Activated CD8-positive, alpha-beta T cell treated with anti-CD3 and anti-CD28 coated beads for 36 hours (primary cell): ENCODE results near the gene RNF4. TPM values are rescaled to one million over a fixed set of nuclear protein-coding genes. Genes with fewer than 3 reads are reported as not detected.
A peak's percentile ranks its signal among the peaks of the same experiment; 100 is the strongest.

Experiments
- ATAC-seq: fragments of 200-7000 bp; cut with Tn5 transposase; one replicate; pipeline ENCODE4 v1.10.0; 2021; ENCODE audit warnings: mild to moderate bottlenecking, moderate library complexity
- CTCF ChIA-PET: fragments of 350-600 bp; sonication (Branson Sonifier 250); formaldehyde crosslinking; loops from one replicate; lab custom pipeline; 2021; ENCODE audit warnings: antibody characterized with exemption; lab: Charles Lee
- POLR2A ChIA-PET: fragments of 350-600 bp; sonication (Branson Sonifier 250); formaldehyde crosslinking; loops from one replicate; lab custom pipeline; 2021; ENCODE audit warnings: antibody characterized with exemption; lab: Charles Lee
- DNase-seq: peaks from one replicate; pipeline ENCODE4 v3.0.0-alpha.2; 2020
- H3K27ac Mint-ChIP-seq: one replicate; pipeline ENCODE4 v1.8.0; 2021; ENCODE audit warnings: mild to moderate bottlenecking, mixed read lengths
- H3K27me3 Mint-ChIP-seq: one replicate; pipeline ENCODE4 v1.8.0; 2021; ENCODE audit warnings: mixed read lengths
- H3K36me3 Mint-ChIP-seq: one replicate; pipeline ENCODE4 v1.8.0; 2021; ENCODE audit warnings: low read depth, mixed read lengths
- H3K4me1 Mint-ChIP-seq: one replicate; pipeline ENCODE4 v1.8.0; 2021; ENCODE audit warnings: low read depth, mixed read lengths
- H3K4me3 Mint-ChIP-seq: one replicate; pipeline ENCODE4 v1.8.0; 2021; ENCODE audit warnings: mild to moderate bottlenecking, moderate library complexity, mixed read lengths
- H3K9me3 Mint-ChIP-seq: one replicate; pipeline ENCODE4 v1.8.0; 2021; ENCODE audit warnings: mixed read lengths
- intact Hi-C: fragments of 100-400 bp; cut with micrococcal nuclease; formaldehyde crosslinking; loops from one replicate; pipeline ENCODE4 v1.10.0; 2022
- total RNA-seq, 2 experiments: library from RNA; stranded (reverse); gene quantifications; one replicate each; pipeline ENCODE4 v1.2.3, GENCODE V29; 2021
- TF ChIP-seq, protein P1 (sequence below): fragments of 200-600 bp; IDR thresholded peaks from one replicate; pipeline ENCODE4 v1.8.0; 2022; ENCODE audit warnings: antibody characterized with exemption, mild to moderate bottlenecking

The RNF4 gene
- total RNA-seq, 2 experiments from 2014 or later: 94.6 to 96.2 TPM

DNA sequence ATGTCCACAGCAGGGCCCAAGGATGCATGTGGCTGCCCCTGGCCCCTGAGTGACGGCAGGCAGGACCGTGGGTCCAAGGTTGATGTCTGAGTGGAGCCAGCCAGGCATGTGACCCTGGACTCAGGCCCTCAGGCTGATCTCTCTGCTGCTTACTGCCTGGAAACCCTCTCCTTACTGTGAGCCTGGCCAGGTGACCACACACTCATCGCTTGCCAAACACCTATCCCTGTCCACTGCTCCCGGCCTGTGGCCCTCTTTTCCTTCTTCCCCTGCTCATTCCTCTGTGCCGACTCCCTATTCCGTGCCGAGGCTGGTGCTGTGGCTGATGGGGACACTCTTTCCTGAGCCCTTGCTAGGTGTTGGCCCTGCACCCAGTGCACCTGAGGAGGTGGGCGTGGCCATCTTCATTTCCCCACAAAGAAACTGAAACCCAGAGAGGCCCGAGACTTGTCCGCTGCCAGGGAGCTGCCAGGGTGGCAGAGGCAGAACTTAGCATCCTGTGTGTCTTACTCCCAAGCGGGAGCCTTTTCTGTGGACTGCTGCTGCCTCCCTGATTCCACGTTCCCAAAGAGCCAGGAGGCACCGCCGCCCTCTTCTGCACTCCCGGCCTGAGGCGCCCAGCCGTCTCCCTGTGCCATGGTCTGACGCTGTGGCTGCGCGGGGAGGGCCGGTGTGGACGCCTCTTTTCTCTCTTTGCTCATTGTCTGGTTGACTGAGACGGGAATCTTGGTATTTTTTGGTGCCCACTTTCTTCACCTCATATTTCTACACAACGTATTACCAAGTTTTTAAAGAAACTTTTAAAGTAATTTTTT, 11.2 kb upstream of the RNF4 start:
- CTCF ChIA-PET: no interaction called here
- H3K9me3 Mint-ChIP-seq: no peaks in the 10 kb centered on the region
- DNase-seq (no peak), ATAC-seq (no peak)
- H3K36me3 Mint-ChIP-seq: no peaks in the 10 kb centered on the region
- peaks cover 4% of the 10 kb centered on the region for H3K4me1 Mint-ChIP-seq
- no peak overlapping the region for H3K27ac Mint-ChIP-seq
- peaks cover 2% of the 10 kb centered on the region for H3K27me3 Mint-ChIP-seq
- TF ChIP-seq, protein P1, sequence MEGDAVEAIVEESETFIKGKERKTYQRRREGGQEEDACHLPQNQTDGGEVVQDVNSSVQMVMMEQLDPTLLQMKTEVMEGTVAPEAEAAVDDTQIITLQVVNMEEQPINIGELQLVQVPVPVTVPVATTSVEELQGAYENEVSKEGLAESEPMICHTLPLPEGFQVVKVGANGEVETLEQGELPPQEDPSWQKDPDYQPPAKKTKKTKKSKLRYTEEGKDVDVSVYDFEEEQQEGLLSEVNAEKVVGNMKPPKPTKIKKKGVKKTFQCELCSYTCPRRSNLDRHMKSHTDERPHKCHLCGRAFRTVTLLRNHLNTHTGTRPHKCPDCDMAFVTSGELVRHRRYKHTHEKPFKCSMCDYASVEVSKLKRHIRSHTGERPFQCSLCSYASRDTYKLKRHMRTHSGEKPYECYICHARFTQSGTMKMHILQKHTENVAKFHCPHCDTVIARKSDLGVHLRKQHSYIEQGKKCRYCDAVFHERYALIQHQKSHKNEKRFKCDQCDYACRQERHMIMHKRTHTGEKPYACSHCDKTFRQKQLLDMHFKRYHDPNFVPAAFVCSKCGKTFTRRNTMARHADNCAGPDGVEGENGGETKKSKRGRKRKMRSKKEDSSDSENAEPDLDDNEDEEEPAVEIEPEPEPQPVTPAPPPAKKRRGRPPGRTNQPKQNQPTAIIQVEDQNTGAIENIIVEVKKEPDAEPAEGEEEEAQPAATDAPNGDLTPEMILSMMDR: no peak
- no peak overlapping the region for H3K4me3 Mint-ChIP-seq
- intact Hi-C loops: no loop called here
- POLR2A ChIA-PET: interaction anchor here (1.7 kb wide), 1 partner anchor 11 kb away, joined by 6 read pairs; the partner anchor contains the start of gene RNF4

DNA sequence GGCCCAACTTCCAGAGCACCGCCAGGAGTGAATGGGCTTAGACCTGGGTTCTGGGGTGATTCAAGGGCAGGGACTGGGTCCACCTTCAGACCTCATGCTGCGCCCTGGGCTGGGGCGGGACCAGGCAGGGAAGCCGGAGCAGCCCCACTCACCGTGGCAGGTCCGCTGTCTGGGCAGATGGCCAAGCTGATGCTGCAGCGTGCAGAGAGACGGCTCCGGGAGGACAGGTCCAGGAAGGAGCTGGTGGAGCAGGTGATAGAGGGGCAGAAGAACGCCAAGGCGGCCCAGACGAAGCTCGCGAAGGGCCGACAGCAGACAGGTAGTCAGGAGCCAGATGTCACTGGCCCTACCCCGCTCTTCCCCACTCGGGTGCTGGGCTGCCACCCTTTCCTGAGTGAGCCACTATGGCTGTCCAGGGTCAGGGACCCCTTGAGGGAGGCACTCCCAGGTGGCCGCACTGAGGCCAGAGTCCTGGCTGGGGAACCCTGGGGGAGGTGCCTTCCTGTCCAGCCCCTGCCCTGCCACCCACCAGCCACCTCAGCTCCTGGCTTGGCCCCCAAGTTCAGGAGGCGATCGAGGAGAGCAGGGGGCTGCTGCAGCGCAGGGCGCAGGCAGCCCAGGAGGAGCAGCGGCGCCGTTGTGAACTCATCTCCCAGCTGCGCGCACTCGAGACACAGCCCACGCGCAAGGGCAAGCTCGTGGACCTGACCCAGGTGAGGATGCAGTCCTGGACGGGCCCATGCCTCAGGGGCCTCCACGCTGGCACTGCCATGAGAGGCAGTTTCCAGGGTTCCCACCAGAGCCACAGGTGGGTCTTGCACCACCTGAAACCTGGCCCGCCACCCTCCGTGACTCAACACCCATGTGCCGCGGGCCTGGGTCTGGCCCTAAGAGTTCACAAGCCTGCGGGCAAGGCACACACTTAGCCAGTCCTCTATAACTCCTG, 10.1 kb upstream of the RNF4 start:
- H3K36me3 Mint-ChIP-seq: no peaks in the 10 kb centered on the region
- CTCF ChIA-PET: interaction anchor here (1.1 kb wide), 1 partner anchor 238 kb away, joined by 3 read pairs; no protein-coding TSS in a partner anchor
- no peak for DNase-seq
- H3K27me3 Mint-ChIP-seq: peaks cover 2% of the 10 kb centered on the region
- H3K4me1 Mint-ChIP-seq: peaks cover 9% of the 10 kb centered on the region
- no peaks in the 10 kb centered on the region for H3K9me3 Mint-ChIP-seq
- ATAC-seq: no peak
- no peak overlapping the region for H3K27ac Mint-ChIP-seq
- POLR2A ChIA-PET: interaction anchor here (1.3 to 3.3 kb wide), 2 partner anchors 10 to 26 kb away, joined by 4 to 18 read pairs; partner anchors contain the start of gene RNF4
- TF ChIP-seq, protein P1: no peak
- intact Hi-C loops: no loop called here
- no peak overlapping the region for H3K4me3 Mint-ChIP-seq

DNA sequence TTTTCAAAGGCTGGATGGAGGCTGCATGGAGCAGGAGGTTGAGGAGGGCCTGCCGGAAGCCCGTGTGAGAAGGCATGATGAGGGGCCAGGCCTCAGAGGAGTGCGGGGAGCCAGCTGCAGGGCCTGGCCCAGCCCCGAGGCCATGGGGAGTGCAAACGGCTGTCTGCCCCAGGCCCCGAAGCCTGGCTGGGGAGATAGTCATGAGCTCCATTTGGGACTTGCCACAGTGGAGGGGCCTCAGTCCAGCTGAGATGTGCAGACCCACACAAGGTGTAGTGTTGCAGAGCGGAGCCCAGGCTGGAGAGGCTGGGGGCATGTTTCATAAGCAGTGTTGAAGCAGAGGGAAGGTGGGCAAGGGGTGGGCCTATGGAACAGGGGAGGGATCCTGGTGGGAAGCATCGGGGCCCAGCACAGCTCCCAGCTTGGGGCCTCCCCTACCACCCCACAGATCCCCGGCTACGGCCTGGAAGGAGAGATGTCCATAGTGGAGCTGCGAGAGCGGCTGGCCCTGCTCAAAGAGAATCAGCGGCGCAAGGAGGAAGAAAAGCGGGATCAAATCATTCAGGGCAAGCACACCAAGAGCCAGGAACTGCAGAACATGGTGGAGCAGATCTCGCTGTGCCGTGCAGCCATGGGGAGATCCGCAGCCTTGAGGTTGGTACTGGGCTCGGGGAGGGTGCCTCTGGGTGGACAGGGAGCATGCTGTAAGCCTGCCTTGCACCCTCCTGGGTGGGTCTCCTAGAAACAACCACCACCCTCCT, 9.1 kb upstream of the RNF4 start:
- peaks cover 9% of the 10 kb centered on the region for H3K4me1 Mint-ChIP-seq

DNA sequence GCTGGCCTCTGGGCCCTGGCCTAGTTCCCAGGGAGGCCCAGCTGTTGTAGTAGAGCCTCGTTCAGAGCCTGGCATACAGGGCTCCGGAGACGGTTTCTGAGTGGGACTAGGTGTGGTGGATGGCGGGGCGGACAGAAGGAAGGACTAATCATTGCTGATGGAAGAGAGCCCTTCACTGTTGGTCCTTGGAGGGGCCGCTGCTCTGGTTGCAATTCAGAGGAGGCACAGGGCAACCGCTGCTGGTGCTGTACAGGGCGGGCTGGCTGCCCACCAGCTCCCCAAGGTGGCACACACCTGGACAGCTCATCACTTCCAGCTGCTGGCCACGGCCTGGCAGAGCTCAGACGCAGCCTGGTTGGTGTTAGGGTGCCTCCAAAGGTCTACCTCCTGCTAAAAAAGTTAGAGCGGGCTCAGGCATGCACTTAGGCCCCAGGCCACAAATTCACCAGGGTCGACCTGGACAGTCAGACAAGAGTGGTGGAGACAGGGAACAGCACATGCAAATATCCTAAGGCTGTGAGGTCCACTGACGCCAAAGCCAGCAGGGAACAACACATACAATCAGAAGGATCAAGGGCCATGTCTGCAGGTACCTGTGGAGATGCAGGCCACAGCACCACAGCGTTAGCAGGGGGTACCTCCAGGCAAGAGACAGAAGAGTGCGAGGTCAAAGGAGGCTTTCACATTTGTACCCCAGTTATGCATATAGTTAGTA, 7.5 kb upstream of the RNF4 start:
- TF ChIP-seq, protein P1: no peak
- CTCF ChIA-PET: interaction anchor here (1.1 to 3.0 kb wide), 4 partner anchors 19 to 244 kb away, joined by 3 to 12 read pairs (median 6); no protein-coding TSS in a partner anchor

More for the DNA sequence above, 9.1 kb upstream of the RNF4 start:
- intact Hi-C loops: no loop called here
- DNase-seq (no peak), ATAC-seq (no peak)
- Mint-ChIP-seq H3K4me3 (no peak overlapping the region), H3K9me3 (no peaks in the 10 kb centered on the region), H3K36me3 (no peaks in the 10 kb centered on the region), H3K27ac (no peak overlapping the region), H3K27me3 (peaks cover 2% of the 10 kb centered on the region)
- CTCF ChIA-PET: interaction anchor here (1.1 to 3.0 kb wide), 2 partner anchors 17 to 239 kb away, joined by 3 to 12 read pairs; no protein-coding TSS in a partner anchor
- POLR2A ChIA-PET: interaction anchor here (1.3 to 3.3 kb wide), 2 partner anchors 9 to 25 kb away, joined by 4 to 18 read pairs; partner anchors contain the start of gene RNF4
- TF ChIP-seq, protein P1: no peak

More for the DNA sequence above, 7.5 kb upstream of the RNF4 start:
- peaks cover 9% of the 10 kb centered on the region for H3K4me1 Mint-ChIP-seq
- H3K27ac Mint-ChIP-seq: no peak overlapping the region
- ATAC-seq: no peak
- intact Hi-C loops: no loop called here
- H3K4me3 Mint-ChIP-seq: peak overlapping the region; percentile 51
- DNase-seq: no peak
- H3K9me3 Mint-ChIP-seq: no peaks in the 10 kb centered on the region
- no peaks in the 10 kb centered on the region for H3K36me3 Mint-ChIP-seq
- POLR2A ChIA-PET: interaction anchor here (0.8 to 3.3 kb wide), 2 partner anchors 8 to 11 kb away, joined by 3 to 18 read pairs; partner anchors contain the start of gene RNF4
- peaks cover 2% of the 10 kb centered on the region for H3K27me3 Mint-ChIP-seq
